Kidney glomerular epithelial cell (primary cell): ENCODE measurements around the gene NHSL2.
A peak's percentile ranks its signal among the peaks of the same experiment; 100 is the strongest.

Source experiments
- DNase-seq: peaks from one replicate; lab custom pipeline; 2025; lab: John Stamatoyannopoulos, UW

The NHSL2 gene

GRCh38 chrX:72110876-72111708, 200.4 kb downstream of the NHSL2 start:
- no peak for DNase-seq

- no peak for DNase-seq
These were observed 202.8 kb downstream of the NHSL2 start for GRCh38 chrX:72113461-72113860.

GRCh38 chrX:72114306-72114705, 203.7 kb downstream of the NHSL2 start:
- no peak for DNase-seq

- no peak for DNase-seq
These were observed 204.2 kb downstream of the NHSL2 start for GRCh38 chrX:72114807-72115206.

GRCh38 chrX:72115380-72115779, 204.7 kb downstream of the NHSL2 start:
- DNase-seq: no peak

- no peak for DNase-seq
These were observed 207.1 kb downstream of the NHSL2 start for GRCh38 chrX:72117636-72118210.

- no peak for DNase-seq
These were observed 210.2 kb downstream of the NHSL2 start for GRCh38 chrX:72120837-72121236.

GRCh38 chrX:72121383-72121782, 210.7 kb downstream of the NHSL2 start:
- peak; percentile 57 for DNase-seq

GRCh38 chrX:72122621-72123337, 212.1 kb downstream of the NHSL2 start:
- no peak for DNase-seq

- DNase-seq: no peak
These were observed 213.0 kb downstream of the NHSL2 start for GRCh38 chrX:72123471-72124185.

GRCh38 chrX:72124540-72125201, 214.0 kb downstream of the NHSL2 start:
- DNase-seq: no peak

- no peak for DNase-seq
These were observed 214.8 kb downstream of the NHSL2 start for GRCh38 chrX:72125331-72126047.

GRCh38 chrX:72126048-72126415, 215.4 kb downstream of the NHSL2 start:
- no peak for DNase-seq

- DNase-seq: peak; percentile 26
These were observed 216.0 kb downstream of the NHSL2 start for GRCh38 chrX:72126539-72127140.

- no peak for DNase-seq
These were observed 216.7 kb downstream of the NHSL2 start for GRCh38 chrX:72127332-72127731.

- DNase-seq: no peak
These were observed 217.7 kb downstream of the NHSL2 start for GRCh38 chrX:72128183-72128834.

- DNase-seq: no peak
These were observed 218.2 kb downstream of the NHSL2 start for GRCh38 chrX:72128881-72129280.

GRCh38 chrX:72129661-72130060, 219.0 kb downstream of the NHSL2 start:
- DNase-seq: no peak

GRCh38 chrX:72130156-72130761, 219.6 kb downstream of the NHSL2 start:
- no peak for DNase-seq

- no peak for DNase-seq
These were observed 220.2 kb downstream of the NHSL2 start for GRCh38 chrX:72130762-72131250.
